ENCODE measurements around the gene DGKI. TPM values are rescaled to one million over a fixed set of nuclear protein-coding genes. Genes with fewer than 3 reads are reported as not detected.

DGKI gene
- total RNA-seq, 1 experiment from 2014 or later = 1.1 TPM

GRCh38 chr7:137656227-137656849, 190.4 kb downstream of the DGKI start:
- DNase-seq (ENCODE audit: low read depth) = peak; percentile 58
- in situ Hi-C loops (cut with HindIII; ENCODE audit: low pct_unique_long_range_greater_than_20kb, low sequenced_read_pairs) = no loop called here

GRCh38 chr7:137655804-137656203, 191.0 kb downstream of the DGKI start:
- DNase-seq (ENCODE audit: low read depth) = no peak
- in situ Hi-C loops (cut with HindIII; ENCODE audit: low pct_unique_long_range_greater_than_20kb, low sequenced_read_pairs) = no loop called here

GRCh38 chr7:137652721-137653120, 194.1 kb downstream of the DGKI start:
- no peak for DNase-seq (ENCODE audit: low read depth)
- in situ Hi-C loops (cut with HindIII; ENCODE audit: low pct_unique_long_range_greater_than_20kb, low sequenced_read_pairs) = no loop called here

GRCh38 chr7:137647905-137648565, 198.7 kb downstream of the DGKI start:
- no peak for DNase-seq (ENCODE audit: low read depth)
- in situ Hi-C loops (cut with HindIII; ENCODE audit: low pct_unique_long_range_greater_than_20kb, low sequenced_read_pairs) = no loop called here

GRCh38 chr7:137642472-137642871, 204.3 kb downstream of the DGKI start:
- in situ Hi-C loops (cut with HindIII; ENCODE audit: low pct_unique_long_range_greater_than_20kb, low sequenced_read_pairs) = no loop called here
- DNase-seq (ENCODE audit: low read depth) = peak; percentile 43

- DNase-seq (ENCODE audit: low read depth) = no peak
- in situ Hi-C loops (cut with HindIII; ENCODE audit: low pct_unique_long_range_greater_than_20kb, low sequenced_read_pairs) = no loop called here
These were observed 204.7 kb downstream of the DGKI start for GRCh38 chr7:137642031-137642430.

- DNase-seq (ENCODE audit: low read depth) = no peak
- in situ Hi-C loops (cut with HindIII; ENCODE audit: low pct_unique_long_range_greater_than_20kb, low sequenced_read_pairs) = no loop called here
These were observed 210.4 kb downstream of the DGKI start for GRCh38 chr7:137636376-137636775.

GRCh38 chr7:137635874-137636273, 210.9 kb downstream of the DGKI start:
- DNase-seq (ENCODE audit: low read depth) = no peak
- in situ Hi-C loops (cut with HindIII; ENCODE audit: low pct_unique_long_range_greater_than_20kb, low sequenced_read_pairs) = no loop called here

GRCh38 chr7:137635132-137635531, 211.6 kb downstream of the DGKI start:
- no peak for DNase-seq (ENCODE audit: low read depth)
- in situ Hi-C loops (cut with HindIII; ENCODE audit: low pct_unique_long_range_greater_than_20kb, low sequenced_read_pairs) = no loop called here

GRCh38 chr7:137634356-137634755, 212.4 kb downstream of the DGKI start:
- no peak for DNase-seq (ENCODE audit: low read depth)
- in situ Hi-C loops (cut with HindIII; ENCODE audit: low pct_unique_long_range_greater_than_20kb, low sequenced_read_pairs) = no loop called here

GRCh38 chr7:137633133-137633532, 213.6 kb downstream of the DGKI start:
- DNase-seq (ENCODE audit: low read depth) = no peak
- in situ Hi-C loops (cut with HindIII; ENCODE audit: low pct_unique_long_range_greater_than_20kb, low sequenced_read_pairs) = no loop called here

GRCh38 chr7:137628216-137628615, 218.6 kb downstream of the DGKI start:
- DNase-seq (ENCODE audit: low read depth) = no peak
- in situ Hi-C loops (cut with HindIII; ENCODE audit: low pct_unique_long_range_greater_than_20kb, low sequenced_read_pairs) = no loop called here

GRCh38 chr7:137626469-137627067, 220.2 kb downstream of the DGKI start:
- in situ Hi-C loops (cut with HindIII; ENCODE audit: low pct_unique_long_range_greater_than_20kb, low sequenced_read_pairs) = no loop called here

GRCh38 chr7:137625197-137625596, 221.6 kb downstream of the DGKI start:
- in situ Hi-C loops (cut with HindIII; ENCODE audit: low pct_unique_long_range_greater_than_20kb, low sequenced_read_pairs) = no loop called here

More at GRCh38 chr7:137626469-137627067, 220.2 kb downstream of the DGKI start:
- no peak for DNase-seq (ENCODE audit: low read depth)

GRCh38 chr7:137619181-137619580, 227.6 kb downstream of the DGKI start:
- in situ Hi-C loops (cut with HindIII; ENCODE audit: low pct_unique_long_range_greater_than_20kb, low sequenced_read_pairs) = no loop called here
- peak; percentile 6 for DNase-seq (ENCODE audit: low read depth)

More at GRCh38 chr7:137625197-137625596, 221.6 kb downstream of the DGKI start:
- DNase-seq (ENCODE audit: low read depth) = no peak

GRCh38 chr7:137618748-137619147, 228.0 kb downstream of the DGKI start:
- in situ Hi-C loops (cut with HindIII; ENCODE audit: low pct_unique_long_range_greater_than_20kb, low sequenced_read_pairs) = no loop called here
- no peak for DNase-seq (ENCODE audit: low read depth)

GRCh38 chr7:137613006-137613525, 233.7 kb downstream of the DGKI start:
- DNase-seq (ENCODE audit: low read depth) = no peak
- in situ Hi-C loops (cut with HindIII; ENCODE audit: low pct_unique_long_range_greater_than_20kb, low sequenced_read_pairs) = no loop called here

GRCh38 chr7:137611606-137612005, 235.2 kb downstream of the DGKI start:
- in situ Hi-C loops (cut with HindIII; ENCODE audit: low pct_unique_long_range_greater_than_20kb, low sequenced_read_pairs) = no loop called here

GRCh38 chr7:137609500-137609899, 237.3 kb downstream of the DGKI start:
- in situ Hi-C loops (cut with HindIII; ENCODE audit: low pct_unique_long_range_greater_than_20kb, low sequenced_read_pairs) = no loop called here
- no peak for DNase-seq (ENCODE audit: low read depth)

More at GRCh38 chr7:137611606-137612005, 235.2 kb downstream of the DGKI start:
- no peak for DNase-seq (ENCODE audit: low read depth)

Data from Caki2 (cell line).